ENCODE measurements around the gene PPP1R9A.

The PPP1R9A gene

DNA sequence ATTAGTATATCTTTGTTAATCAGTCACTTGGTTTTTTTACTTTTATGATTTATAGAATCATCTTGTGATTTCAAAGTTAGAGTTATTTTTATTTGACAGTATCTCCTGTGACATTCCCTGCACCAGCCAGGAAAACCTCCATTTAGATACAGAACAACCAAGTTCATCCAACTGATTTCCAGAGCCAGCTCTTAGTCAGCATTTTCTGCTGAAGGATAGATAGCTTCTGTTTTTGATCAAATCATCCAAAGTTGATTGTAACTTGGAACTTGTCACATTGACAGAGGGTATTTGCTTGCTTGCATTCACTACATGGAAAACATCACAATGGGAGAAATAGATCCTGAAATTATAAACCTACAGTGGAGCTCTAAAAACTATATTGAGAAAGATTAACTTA lies 294.3 kb downstream of the PPP1R9A start:
- Histone ChIP-seq H3K4me3 (ENCODE audit: severe bottlenecking) (no peak overlapping the region), H3K36me3 (ENCODE audit: low read depth) (no peaks in the 10 kb centered on the region), H3K9me3 (ENCODE audit: severe bottlenecking) (no peaks in the 10 kb centered on the region), H3K27ac (ENCODE audit: poor library complexity, severe bottlenecking) (no peak overlapping the region), H3K27me3 (ENCODE audit: insufficient read depth, poor library complexity, severe bottlenecking) (no peaks in the 10 kb centered on the region), H3K4me1 (ENCODE audit: insufficient read depth, poor library complexity, severe bottlenecking) (no peaks in the 10 kb centered on the region)
- TF ChIP-seq, protein P1, sequence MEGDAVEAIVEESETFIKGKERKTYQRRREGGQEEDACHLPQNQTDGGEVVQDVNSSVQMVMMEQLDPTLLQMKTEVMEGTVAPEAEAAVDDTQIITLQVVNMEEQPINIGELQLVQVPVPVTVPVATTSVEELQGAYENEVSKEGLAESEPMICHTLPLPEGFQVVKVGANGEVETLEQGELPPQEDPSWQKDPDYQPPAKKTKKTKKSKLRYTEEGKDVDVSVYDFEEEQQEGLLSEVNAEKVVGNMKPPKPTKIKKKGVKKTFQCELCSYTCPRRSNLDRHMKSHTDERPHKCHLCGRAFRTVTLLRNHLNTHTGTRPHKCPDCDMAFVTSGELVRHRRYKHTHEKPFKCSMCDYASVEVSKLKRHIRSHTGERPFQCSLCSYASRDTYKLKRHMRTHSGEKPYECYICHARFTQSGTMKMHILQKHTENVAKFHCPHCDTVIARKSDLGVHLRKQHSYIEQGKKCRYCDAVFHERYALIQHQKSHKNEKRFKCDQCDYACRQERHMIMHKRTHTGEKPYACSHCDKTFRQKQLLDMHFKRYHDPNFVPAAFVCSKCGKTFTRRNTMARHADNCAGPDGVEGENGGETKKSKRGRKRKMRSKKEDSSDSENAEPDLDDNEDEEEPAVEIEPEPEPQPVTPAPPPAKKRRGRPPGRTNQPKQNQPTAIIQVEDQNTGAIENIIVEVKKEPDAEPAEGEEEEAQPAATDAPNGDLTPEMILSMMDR (IDR thresholded peaks at IDR 0.05; ENCODE audit: poor library complexity, severe bottlenecking): no peak
- DNase-seq (ENCODE audit: low spot score): no peak
- ATAC-seq (ENCODE audit: low read depth): no peak

DNA sequence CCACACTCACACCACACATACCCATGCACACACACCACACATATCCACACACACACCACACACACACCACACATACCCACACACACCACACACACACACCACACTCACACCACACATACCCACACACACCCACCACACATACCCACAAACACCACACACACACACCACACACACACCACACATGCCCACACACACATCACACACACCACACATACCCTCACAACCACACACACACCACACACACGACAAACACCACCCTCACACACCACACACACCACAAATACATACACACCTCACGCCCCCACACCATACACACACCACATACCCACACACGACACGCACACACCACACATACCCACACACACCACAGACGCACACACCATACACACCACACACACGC lies 297.2 kb downstream of the PPP1R9A start:
- H3K4me3 ChIP-seq (ENCODE audit: severe bottlenecking): no peak overlapping the region
- H3K27ac ChIP-seq (ENCODE audit: poor library complexity, severe bottlenecking): no peak overlapping the region
- DNase-seq (ENCODE audit: low spot score) (no peak), ATAC-seq (ENCODE audit: low read depth) (no peak)
- no peaks in the 10 kb centered on the region for H3K36me3 ChIP-seq (ENCODE audit: low read depth)
- no peaks in the 10 kb centered on the region for H3K27me3 ChIP-seq (ENCODE audit: insufficient read depth, poor library complexity, severe bottlenecking)
- no peaks in the 10 kb centered on the region for H3K9me3 ChIP-seq (ENCODE audit: severe bottlenecking)
- no peaks in the 10 kb centered on the region for H3K4me1 ChIP-seq (ENCODE audit: insufficient read depth, poor library complexity, severe bottlenecking)
- TF ChIP-seq, protein P1 (IDR thresholded peaks at IDR 0.05; ENCODE audit: poor library complexity, severe bottlenecking): no peak

DNA sequence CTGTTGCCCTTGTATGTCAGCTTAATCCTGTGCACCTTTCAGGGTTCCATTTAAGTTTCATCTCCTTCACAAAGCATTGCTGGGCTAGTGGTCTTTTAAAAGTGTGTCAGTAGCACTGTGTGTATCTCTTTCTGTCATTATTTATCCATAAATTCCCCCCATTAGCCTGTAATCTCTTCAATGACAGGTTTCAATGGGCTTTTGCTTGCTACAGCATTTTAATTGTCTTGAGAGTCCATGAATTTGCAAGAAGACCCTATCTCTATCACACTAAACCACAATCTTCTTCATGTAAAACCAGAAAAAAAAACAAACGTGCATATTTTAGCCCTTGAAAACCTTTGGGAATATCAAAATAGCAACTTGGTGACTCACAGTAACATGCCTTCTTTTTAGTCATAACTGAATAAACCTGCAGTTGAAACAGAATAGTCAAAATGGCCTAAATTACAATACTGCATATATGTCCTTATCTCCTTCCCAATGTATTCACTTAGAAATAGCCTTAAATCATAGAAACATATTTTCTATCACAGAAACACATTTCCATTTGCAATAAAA lies 298.4 kb downstream of the PPP1R9A start:
- H3K36me3 ChIP-seq (ENCODE audit: low read depth): no peaks in the 10 kb centered on the region
- ATAC-seq (ENCODE audit: low read depth) (peak; percentile 52; the same call in 1 of the 3 replicates), DNase-seq (ENCODE audit: low spot score) (no peak)
- H3K4me1 ChIP-seq (ENCODE audit: insufficient read depth, poor library complexity, severe bottlenecking): no peaks in the 10 kb centered on the region
- H3K4me3 ChIP-seq (ENCODE audit: severe bottlenecking): no peak overlapping the region
- no peaks in the 10 kb centered on the region for H3K27me3 ChIP-seq (ENCODE audit: insufficient read depth, poor library complexity, severe bottlenecking)
- no peak overlapping the region for H3K27ac ChIP-seq (ENCODE audit: poor library complexity, severe bottlenecking)
- no peaks in the 10 kb centered on the region for H3K9me3 ChIP-seq (ENCODE audit: severe bottlenecking)
- TF ChIP-seq, protein P1 (IDR thresholded peaks at IDR 0.05; ENCODE audit: poor library complexity, severe bottlenecking): no peak

DNA sequence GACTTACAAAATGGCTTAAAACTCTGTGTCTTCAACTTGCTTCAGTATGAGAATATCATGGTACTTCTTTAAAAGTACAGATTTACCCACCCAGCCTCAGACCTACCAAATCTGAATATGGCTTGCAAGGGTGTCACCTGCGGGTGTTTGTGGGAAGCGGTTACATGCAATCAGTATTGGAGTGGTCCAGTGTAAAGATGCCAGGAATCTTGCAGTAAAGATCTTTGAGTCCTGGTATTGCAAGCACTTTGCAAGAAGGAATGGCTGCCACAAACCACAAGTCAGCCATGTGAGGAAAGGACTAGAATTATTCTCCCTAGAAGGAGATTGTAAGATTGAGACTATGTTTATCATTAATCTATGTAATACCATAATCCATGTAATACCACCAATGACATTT lies 301.9 kb downstream of the PPP1R9A start:
- H3K27ac ChIP-seq (ENCODE audit: poor library complexity, severe bottlenecking): no peak overlapping the region
- no peak overlapping the region for H3K4me3 ChIP-seq (ENCODE audit: severe bottlenecking)
- no peaks in the 10 kb centered on the region for H3K27me3 ChIP-seq (ENCODE audit: insufficient read depth, poor library complexity, severe bottlenecking)
- no peaks in the 10 kb centered on the region for H3K9me3 ChIP-seq (ENCODE audit: severe bottlenecking)
- no peaks in the 10 kb centered on the region for H3K36me3 ChIP-seq (ENCODE audit: low read depth)
- ATAC-seq (ENCODE audit: low read depth): no peak
- DNase-seq (ENCODE audit: low spot score): no peak
- no peaks in the 10 kb centered on the region for H3K4me1 ChIP-seq (ENCODE audit: insufficient read depth, poor library complexity, severe bottlenecking)
- TF ChIP-seq, protein P1 (IDR thresholded peaks at IDR 0.05; ENCODE audit: poor library complexity, severe bottlenecking): no peak

DNA sequence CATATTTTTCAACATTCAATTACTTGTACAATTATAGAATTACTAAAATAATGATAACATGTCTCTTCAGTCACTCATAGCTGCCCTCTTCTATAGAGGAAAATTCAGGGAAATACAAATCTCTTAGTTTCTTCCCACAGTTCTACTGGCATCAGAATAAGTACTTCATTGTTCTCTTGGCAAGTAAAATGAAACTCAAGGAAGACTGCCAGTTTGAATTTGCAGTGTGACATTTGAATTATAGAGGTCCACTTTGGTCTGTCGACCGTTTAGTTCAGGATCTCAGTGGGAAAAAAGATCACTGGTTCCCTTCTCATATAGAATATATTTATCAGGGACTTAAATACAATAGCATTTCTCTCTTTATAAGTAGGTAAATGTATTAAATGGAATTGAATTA lies 302.4 kb downstream of the PPP1R9A start:
- Histone ChIP-seq H3K4me1 (ENCODE audit: insufficient read depth, poor library complexity, severe bottlenecking) (no peaks in the 10 kb centered on the region), H3K36me3 (ENCODE audit: low read depth) (no peaks in the 10 kb centered on the region), H3K27me3 (ENCODE audit: insufficient read depth, poor library complexity, severe bottlenecking) (no peaks in the 10 kb centered on the region), H3K27ac (ENCODE audit: poor library complexity, severe bottlenecking) (no peak overlapping the region), H3K4me3 (ENCODE audit: severe bottlenecking) (no peak overlapping the region), H3K9me3 (ENCODE audit: severe bottlenecking) (no peaks in the 10 kb centered on the region)
- DNase-seq (ENCODE audit: low spot score) (no peak), ATAC-seq (ENCODE audit: low read depth) (no peak)
- TF ChIP-seq, protein P1 (IDR thresholded peaks at IDR 0.05; ENCODE audit: poor library complexity, severe bottlenecking): no peak

All from RWPE2 (cell line).